ENCODE measurements around the gene MPPED1.

Gene MPPED1

GRCh38 chr22:43449205-43449830, 37.5 kb downstream of the MPPED1 start:
- peak; percentile 80 for DNase-seq

DNA sequence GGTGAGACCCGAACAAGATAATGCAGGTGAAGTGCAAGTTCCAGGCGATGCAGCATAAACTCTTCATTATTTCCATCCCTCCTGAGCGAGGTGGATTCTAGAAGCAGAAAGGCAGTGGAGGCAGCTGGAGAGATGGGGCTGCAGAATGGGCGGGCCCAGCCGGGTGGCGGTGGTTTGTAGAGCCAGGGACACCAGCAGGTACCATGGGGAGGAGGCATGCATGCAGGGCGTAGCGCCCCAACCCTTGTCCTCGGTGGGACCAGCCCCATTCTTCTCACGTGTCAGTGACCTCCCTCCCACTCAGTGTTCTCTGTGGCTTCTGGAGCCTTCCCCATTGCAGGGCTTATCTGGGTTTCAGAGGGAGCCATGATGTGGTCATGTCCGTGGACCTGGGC, 38.0 kb downstream of the MPPED1 start:
- DNase-seq: no peak

GRCh38 chr22:43451371-43452050, 39.7 kb downstream of the MPPED1 start:
- no peak for DNase-seq

GRCh38 chr22:43455846-43456245, 44.0 kb downstream of the MPPED1 start:
- DNase-seq: no peak

- no peak for DNase-seq
Observed at GRCh38 chr22:43457002-43457401, 45.2 kb downstream of the MPPED1 start.

GRCh38 chr22:43462701-43463100, 50.9 kb downstream of the MPPED1 start:
- no peak for DNase-seq

GRCh38 chr22:43464809-43465208, 53.0 kb downstream of the MPPED1 start:
- no peak for DNase-seq

DNA sequence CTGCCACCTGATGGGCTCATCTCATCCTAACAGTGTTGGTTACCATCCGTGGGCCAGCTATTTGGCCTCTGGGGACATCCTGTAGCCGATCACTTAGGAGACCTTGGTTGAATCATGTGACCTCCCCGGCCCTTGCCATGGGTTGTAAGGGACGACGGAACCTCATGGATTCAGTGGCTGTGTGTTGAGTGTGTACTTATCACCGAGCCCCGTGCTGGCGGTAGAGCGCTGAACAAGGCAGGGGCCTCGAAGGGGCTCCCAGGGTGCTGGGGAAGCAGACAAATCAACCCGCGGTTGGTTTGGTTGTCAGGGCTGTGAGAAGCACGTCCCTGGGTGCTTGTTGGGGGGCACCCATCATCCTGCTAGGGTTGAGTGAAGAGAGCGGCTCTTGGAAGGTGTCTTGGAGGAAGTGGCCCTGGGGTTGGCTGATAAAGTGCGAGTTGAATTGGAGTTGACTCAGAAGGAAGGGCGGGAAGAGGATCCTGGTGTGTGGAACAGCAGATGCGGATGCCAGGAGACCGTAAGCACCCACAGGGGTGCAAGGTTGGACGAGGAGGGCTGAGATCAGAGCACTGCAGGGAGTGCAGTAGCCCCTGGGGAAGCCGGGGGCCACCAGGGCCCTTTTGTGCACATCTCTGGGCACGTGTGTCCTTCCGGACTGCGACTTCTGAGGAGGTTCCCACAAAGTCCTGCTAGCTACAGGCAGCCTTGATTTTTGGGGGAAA, 53.6 kb downstream of the MPPED1 start:
- no peak for DNase-seq

GRCh38 chr22:43466710-43467109, 54.9 kb downstream of the MPPED1 start:
- no peak for DNase-seq

DNA sequence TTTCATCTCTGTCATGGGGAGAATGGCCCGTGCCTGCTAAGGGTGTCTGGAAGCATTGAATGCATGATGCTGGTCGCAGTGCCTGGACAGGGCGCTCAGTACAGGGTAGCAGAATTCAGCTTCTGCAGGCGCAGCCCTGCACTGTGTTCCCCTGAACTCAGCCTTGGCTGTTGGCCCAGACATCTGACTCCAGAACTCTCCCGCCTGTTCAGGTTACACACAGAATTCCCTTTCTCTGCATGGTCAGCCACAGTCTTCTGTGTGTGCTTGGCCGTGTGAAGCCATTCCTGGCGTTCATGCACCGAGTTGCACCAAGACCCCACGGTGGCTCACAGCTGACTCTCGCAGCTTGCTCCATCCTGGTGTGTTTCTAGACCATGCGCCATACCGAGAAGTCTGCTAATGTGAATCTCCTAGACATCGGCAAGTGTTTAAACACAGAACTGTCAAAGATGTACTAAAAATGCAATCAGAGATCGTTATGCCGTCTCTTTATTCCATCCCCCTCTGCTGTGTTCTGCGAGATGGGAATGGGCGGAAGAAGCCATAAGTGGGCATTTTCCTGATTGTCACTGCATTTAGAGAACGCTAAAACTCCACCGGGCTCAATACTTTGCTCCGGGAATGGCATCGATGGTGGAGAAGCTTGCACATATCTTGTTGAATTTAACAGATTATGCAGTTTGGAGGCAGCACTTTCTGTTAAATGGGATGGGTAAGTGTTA, 55.6 kb downstream of the MPPED1 start:
- DNase-seq: no peak

- DNase-seq: no peak
Observed at GRCh38 chr22:43470253-43470652, 58.4 kb downstream of the MPPED1 start.

- no peak for DNase-seq
Observed at GRCh38 chr22:43470941-43471585, 59.2 kb downstream of the MPPED1 start.

- DNase-seq: no peak
Observed at GRCh38 chr22:43471606-43472135, 59.9 kb downstream of the MPPED1 start.

DNA sequence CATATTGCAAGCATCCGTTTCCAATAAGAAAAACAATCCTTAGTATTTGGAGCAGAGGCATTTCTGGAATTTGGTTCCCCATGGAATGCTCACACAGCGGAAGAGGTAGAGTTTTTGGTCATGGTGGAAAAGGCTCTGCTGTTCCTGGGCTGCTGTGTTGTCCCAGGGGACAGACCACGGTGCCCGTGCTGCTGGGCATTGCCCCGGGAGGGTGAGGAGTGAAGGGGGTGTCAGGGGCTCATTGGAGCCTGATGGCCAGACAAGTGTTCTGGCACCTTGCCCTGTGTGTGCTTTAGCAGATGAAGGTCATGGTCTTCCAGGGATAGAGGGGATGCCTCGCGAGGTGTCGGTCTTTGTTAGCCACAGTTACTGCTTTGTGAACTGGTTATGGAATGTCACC, 61.2 kb downstream of the MPPED1 start:
- DNase-seq: no peak

DNA sequence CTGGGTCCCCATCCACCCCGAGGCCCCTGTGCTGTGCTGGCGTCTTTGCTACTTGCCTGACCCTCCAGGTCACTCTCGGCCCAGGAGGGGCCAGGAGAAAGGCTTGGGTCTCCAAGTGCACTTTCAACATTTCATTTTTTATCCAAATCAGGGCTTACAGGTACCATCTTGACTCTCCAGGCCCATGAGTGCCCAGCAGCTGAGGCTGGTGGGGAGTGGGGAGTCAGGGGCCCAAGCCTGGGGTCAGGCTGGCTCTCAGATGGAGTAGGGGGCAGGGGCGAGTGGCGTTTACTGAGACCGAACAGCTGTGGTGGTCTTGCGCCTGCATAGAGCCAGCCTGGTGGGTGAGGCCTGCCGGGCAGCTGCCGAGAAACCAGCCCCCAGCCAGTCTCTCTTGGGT, 61.6 kb downstream of the MPPED1 start:
- no peak for DNase-seq

GRCh38 chr22:43474161-43475101, 62.6 kb downstream of the MPPED1 start:
- DNase-seq: peak; percentile 77

GRCh38 chr22:43475549-43476076, 63.8 kb downstream of the MPPED1 start:
- DNase-seq: no peak

GRCh38 chr22:43476341-43476740, 64.5 kb downstream of the MPPED1 start:
- DNase-seq: no peak

- DNase-seq: no peak
Observed at GRCh38 chr22:43476751-43477725, 65.2 kb downstream of the MPPED1 start.

DNA sequence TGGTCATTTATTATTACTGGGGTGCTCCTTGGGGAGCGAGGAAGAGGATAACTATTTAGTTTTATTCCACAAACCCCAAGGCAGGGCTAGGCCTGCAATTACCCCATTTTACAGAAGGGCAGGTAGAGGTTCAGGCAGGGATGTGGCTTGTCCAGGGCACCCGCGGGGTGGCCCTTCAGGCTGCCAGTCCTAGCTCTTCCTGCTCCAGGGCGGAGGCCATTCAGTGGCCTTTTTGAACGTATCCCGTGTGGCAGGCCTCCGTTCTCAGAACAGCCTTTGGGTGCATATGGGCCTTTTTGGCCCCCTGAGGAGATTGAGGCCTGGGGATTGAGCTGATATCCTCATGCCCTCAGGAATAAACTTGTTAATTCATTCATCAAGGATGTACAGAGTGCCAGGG, 66.2 kb downstream of the MPPED1 start:
- no peak for DNase-seq

All from islet precursor cell (in vitro differentiated cells).